Stimulated activated CD4-positive, alpha-beta T cell treated with anti-CD3 and anti-CD28 coated beads, Interleukin-1b, Interleukin-23, amount 100 ng/mL, for 4 hours (primary cell): Measurements from ENCODE around the gene PRKAG1.

Source experiments
- DNase-seq, 2 donors: peaks; one replicate each; pipeline ENCODE4 v3.0.0-alpha.2; 2020; ENCODE audit warnings: low read depth in 2 of 2

PRKAG1 gene

GRCh38 chr12:49010092-49010668 is 8.4 kb downstream of the PRKAG1 start:
- no peak for DNase-seq

DNA sequence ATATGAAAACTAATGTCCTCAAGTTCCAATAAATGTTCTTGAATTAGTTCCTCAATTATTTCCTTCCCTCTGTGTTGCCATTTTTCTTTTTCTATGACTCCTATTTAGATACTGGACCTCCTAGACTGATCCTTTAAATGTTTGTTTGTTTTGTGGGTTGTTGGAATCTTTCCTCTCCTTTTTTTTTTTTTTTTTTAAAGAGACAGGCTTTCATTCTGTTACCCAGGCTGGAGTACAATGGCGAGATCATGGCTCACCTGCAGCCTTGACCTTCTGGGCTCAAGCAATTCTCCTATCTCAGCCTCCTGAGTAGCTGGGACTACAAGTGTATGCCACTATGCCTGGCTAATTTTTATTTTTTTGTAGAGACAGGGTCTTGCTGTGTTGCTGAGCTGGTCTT is 9.6 kb downstream of the PRKAG1 start:
- DNase-seq, result no peak

DNA sequence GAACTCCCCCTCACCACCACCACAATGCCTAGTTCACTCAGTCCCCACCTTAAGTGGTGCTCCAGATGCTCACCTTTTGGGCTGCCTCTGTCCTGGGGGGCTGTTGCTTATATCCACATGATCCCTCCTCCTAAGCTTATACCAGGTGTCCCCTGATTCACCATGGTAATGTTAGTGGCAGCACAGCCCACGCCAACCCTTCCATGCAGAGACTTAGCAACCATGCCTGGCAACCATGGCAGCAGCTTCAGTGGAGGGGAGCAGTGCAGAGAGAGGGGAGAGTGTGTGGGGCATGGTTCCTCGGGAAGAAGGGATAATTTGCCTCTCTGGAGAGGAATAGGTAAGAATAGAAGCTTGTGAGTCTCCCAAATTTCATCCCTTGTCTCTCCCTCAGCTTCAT is 18.2 kb downstream of the PRKAG1 start:
- DNase-seq, result no peak

DNA sequence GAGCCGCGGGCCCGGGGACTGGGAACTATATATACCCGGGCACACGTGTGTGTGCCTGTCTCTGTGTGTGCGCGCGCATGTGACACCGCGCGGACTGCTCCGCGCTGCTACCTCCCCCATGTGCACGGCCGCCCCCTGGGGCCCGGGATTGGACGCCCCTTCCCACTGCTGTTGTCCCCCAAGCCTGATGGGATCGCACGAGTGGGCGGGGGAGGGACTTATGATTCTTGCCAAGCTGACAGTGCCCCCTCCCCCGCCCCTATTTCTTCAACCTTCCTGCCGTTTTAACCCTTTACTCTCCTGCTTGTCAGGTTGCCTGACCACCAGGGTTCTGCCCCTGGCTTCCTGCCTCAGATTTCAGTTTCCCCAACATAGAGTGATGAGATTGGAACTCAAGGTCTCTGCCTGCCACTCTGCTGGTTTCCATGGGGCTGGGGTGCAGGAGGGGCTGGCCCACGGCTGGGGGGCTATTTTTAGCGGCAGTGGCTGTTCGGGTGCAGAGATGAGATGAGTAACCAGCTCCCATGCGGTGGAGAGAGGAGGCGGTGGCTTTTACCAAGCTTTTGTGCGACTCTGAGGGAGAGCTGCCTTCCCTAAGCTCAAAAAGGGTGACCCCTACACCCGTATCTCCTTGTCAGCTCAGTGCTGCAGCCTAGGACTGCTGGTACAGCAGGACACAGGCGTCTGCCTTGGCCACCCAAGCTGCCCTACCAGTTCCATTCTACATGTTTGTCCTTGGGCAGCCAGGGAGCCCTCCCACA is 19.0 kb downstream of the PRKAG1 start, which contains the start of gene DDN:
Gene DDN, minus strand, starts transcription at position 5 of the 761 bp plus-strand sequence. CDS start 88 bp downstream, outside the sequence.
- no peak for DNase-seq

DNA sequence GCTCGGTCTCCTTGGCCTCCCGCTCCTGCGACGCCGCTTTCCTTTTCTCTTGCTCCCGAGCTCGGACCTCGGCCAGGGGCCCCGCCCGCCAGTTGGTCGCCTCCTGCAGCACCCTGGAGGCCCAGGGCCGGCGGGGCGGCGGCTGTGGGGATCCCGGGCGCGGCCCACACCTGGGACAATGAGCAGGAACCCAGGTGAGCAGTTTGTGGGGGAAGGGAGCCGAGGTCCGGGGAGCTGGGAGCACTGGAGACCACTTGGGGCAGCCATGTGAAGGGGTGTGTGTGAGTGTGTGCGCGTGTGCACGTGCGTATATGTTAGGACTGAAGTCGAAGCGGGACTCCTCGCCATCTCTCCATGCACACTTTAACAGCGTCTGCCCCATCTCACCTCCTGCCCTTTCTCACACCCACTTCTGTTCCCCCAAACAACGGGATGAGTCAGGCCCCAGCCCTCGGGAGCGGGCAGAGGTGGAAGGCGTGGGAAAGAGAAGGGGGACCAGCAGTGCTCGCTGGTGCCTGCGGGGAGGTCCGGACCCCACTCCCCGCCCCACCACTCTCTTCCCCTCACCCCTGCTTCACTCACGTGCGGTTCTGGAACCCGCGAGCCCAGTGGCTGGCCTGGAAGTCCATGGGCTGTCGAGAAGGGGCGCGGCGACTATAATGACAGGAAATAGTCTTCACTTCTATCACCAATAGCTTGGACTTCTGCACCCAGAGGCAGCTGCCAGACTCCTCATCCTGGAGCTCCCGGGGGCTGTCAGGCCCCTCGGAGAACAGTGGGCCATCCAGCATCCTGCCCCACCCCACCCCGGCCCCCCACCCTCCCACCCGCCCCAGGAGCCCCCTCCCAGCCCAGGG is 19.9 kb downstream of the PRKAG1 start:
- no peak for DNase-seq

GRCh38 chr12:48997719-48998496 is 20.7 kb downstream of the PRKAG1 start:
- no peak for DNase-seq

DNA sequence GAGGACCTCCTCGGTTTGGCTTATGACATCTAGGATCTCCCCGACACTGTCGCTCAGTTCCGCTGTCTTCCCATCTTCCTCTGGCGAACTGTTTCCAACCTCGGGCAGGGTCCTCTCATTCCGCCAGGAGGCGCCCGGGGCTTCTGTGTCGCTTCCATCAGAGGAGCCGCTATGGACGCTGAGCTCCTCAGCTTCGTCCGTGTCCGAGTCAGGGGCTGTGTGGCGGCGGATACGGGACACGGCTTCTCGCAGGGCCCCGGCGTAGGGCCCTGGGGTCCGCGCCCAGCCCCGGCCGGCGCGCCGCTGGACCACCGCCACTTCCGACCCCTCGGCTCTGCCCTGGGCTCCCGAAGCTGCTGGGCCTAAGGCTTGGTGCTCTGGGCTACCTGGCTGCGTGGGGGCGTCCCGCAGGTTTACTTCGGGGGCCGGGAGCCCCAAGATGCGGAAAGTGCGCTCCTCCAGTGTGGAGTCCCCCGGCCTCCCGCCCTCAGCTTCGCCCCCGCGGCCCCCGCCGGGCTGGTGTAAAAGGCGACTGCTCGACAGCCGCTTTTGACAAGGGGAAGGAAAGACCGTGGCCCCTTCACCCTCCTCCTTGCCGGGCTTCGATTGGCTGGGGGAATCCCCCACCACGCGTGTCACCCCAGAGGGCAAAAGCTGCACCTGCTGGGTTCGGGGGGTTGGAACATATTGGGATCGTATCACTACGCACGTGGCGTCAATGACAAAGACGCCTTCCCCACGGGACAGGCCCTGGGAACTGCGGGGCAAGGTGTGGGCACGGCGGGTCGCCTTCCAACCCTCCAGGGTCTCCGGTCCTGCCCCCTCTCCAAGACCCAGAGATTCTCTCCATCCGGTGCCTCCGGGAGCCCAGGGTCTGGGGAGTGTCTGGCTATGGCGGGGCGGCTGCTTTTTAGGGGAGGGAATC is 21.5 kb downstream of the PRKAG1 start:
- DNase-seq, result peak; percentile 52 to 64

GRCh38 chr12:48995086-48995879 is 23.3 kb downstream of the PRKAG1 start:
- DNase-seq, result no peak

DNA sequence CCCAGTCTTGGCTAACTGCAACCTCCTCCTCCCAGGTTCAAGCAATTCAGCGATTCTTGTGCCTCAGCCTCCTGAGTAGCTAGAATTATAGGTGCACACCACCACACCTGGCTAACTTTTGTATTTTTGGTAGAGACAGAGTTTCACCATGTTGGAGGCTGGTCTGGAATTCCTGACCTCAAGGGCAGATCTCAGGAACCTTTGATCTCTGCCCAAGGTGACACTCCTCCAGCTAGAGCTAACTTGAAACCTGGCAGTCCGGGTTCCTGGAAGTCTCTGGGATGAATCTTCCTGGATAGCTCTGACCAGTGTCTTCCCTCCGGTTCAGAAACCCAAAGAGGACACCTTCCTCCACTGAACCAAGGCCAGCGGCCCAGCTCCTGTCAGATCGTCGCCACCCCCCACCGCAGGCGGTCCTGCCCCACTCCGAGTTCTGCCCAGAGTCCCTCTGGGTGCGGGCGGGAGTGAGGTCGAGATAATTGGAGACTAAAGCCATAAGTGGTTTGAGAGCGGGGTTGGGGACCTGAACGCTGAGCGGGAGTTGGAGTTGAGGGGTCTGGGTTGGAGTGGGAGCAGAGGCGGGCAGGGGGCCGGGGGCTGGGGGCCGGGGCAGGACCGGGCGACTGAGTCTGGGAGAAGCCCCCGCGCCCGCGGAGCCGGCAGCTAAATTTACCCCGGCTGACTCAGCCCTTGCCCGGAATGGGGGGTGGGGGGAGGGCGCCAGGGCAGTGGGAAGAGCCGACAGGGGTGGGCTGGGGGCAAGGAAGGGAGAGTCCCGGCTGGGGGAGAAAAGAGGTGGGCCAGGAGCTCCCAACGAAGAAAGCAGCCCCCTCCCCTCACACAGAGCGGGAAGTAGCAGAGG is 24.1 kb downstream of the PRKAG1 start:
- DNase-seq, result no peak

- no peak for DNase-seq
Observed at GRCh38 chr12:48993787-48994186, 24.8 kb downstream of the PRKAG1 start.

DNA sequence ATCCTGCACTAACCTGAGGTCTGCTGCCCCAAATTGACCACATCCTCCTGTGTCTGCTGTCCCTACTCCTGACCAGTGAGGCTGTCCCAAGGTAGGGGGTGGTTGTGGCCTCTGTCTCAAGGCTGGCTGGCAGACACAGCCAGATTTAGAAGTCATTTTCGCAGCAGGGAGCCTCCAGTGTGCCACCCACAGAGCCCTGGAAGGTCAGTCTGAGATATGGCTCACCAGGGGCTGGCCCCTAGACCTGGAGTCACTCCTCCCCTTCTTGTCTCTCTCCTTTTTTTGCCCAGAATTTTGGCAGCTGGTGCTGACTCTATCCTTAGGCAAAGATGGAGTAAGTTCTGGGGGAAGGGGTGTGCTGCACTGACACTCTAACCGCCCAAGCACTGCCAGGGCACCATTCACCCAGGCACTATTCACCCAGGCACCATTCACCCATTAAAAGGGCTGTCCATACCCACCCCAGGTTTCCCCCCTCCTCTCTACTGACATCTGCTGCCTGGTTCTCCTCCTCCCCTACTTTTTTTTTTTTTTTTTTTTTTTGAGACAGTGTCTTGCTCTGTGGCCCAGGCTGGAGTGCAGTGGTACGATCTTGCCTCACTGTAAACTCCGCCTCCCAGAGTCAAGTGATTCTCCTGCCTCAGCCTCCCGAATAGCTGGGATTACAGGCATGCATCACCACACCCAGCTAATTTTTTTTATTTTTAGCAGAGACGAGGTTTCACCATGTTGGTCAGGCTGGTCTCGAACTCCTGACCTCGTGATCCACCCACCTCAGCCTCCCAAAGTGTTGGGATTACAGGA is 27.1 kb downstream of the PRKAG1 start:
- no peak for DNase-seq

- DNase-seq, result no peak
Observed at GRCh38 chr12:48990552-48990951, 28.0 kb downstream of the PRKAG1 start.

DNA sequence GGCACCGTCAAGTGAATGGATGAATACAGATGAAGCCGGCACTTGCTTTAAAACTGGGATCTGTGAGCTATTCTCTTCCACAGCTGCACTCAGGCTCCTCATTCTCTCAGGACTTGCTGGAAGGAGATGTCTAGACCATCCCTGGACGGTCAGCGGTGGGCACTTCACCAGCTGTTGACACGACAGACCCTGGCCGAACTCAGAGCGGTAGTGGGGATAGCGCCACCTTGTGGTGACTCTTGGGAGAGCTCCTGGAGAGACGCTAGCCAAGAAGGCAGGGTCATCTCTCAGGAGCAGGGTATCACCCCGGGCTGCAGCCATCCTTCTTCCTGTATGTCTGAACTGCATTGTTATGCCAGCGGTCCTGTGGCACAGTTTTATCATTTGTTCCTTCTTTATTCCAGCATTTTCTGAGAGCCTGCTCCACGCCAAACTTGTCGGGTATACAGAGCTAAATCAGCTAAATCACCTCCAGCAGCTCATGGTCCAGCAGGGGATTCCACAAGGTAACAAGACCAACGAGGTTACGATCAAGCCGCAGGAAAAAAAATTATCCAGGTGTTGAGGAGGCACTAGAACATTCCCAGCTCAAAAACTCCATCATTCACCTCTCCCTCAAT is 30.4 kb downstream of the PRKAG1 start:
- DNase-seq, result peak; percentile 63 to 73

GRCh38 chr12:48986720-48987291 is 31.8 kb downstream of the PRKAG1 start:
- no peak for DNase-seq

GRCh38 chr12:48985901-48986300 is 32.7 kb downstream of the PRKAG1 start:
- DNase-seq, result no peak

- DNase-seq, result no peak
Observed at GRCh38 chr12:48985475-48985897, 33.1 kb downstream of the PRKAG1 start.

- no peak for DNase-seq
Observed at GRCh38 chr12:48982397-48983080, 36.0 kb downstream of the PRKAG1 start.
